Mononuclear cell (primary cell): Measurements from ENCODE around the gene AFAP1. TPM values are rescaled to one million over a fixed set of nuclear protein-coding genes. Genes with fewer than 3 reads are reported as not detected.

ENCODE experiments used
- H3K27me3 ChIP-seq: 2 replicates; pipeline ENCODE4 v1.6.0; 2011; ENCODE audit warnings: low read length, control low read depth; ENCODE audit not compliant: insufficient read depth
- H3K4me1 ChIP-seq: 2 replicates; pipeline ENCODE4 v1.5.1; 2011; ENCODE audit warnings: mild to moderate bottlenecking, low read length, control low read depth; ENCODE audit not compliant: insufficient read depth
- H3K4me3 ChIP-seq: 2 replicates; pipeline ENCODE4 v1.5.1; 2011; ENCODE audit warnings: mild to moderate bottlenecking, low read length, moderate library complexity
- H3K9me3 ChIP-seq: 2 replicates; pipeline ENCODE4 v1.5.1; 2011; ENCODE audit warnings: low read depth, mild to moderate bottlenecking, control low read depth, low read length
- total RNA-seq: library from RNA; depleted of rRNA; stranded (reverse); fragments of >200 nt; gene quantifications from one replicate; pipeline ENCODE4 v1.2.3, GENCODE V29; 2012

AFAP1 gene
- total RNA-seq, 1 donor = 6.7 TPM

DNA sequence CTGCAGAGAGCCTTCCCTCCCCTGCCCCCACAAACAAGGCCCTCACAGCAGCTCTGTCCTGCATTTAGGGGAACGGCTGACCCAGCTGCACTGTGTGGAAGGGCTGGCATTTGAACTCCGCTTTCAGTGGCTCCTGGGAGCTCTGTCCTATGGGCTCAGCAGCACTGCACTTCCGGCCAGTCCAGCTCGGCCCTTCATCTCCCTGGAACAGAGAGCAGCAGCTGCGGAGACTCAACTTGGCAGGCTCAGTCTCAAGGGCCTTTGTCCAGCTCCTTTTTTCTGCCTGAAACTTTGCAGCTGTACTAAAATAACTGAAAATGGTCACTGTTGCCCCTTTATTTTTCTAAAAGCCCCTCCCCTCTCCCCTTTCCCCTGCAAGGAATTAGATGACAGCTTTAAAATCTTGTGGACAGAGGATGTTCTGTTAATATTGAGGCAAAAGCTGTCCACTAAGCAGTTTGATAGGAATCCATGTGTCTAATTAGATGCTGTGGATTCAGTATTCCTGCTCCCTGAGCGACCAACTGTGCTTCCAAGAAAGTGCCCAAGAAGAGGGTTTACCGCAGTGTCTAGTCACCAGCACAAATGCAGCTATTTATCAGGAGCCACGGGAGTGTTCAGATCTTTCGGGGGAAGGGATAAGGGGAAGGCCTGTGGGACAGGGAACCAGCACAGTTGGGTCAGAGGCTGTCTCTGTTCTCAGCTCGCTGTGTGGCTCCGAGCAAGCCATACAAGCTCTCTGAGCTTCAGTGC is 133.1 kb downstream of the AFAP1 start:
- H3K27me3 ChIP-seq = no peaks in the 10 kb centered on the region
- no peaks in the 10 kb centered on the region for H3K4me1 ChIP-seq
- no peak overlapping the region for H3K4me3 ChIP-seq
- no peaks in the 10 kb centered on the region for H3K9me3 ChIP-seq

GRCh38 chr4:7805533-7806337 is 133.9 kb downstream of the AFAP1 start:
- no peaks in the 10 kb centered on the region for H3K27me3 ChIP-seq
- no peak overlapping the region for H3K4me3 ChIP-seq
- H3K4me1 ChIP-seq = no peaks in the 10 kb centered on the region
- H3K9me3 ChIP-seq = no peaks in the 10 kb centered on the region

GRCh38 chr4:7804756-7805385 is 134.8 kb downstream of the AFAP1 start:
- H3K27me3 ChIP-seq = no peaks in the 10 kb centered on the region
- no peaks in the 10 kb centered on the region for H3K9me3 ChIP-seq
- H3K4me1 ChIP-seq = no peaks in the 10 kb centered on the region
- H3K4me3 ChIP-seq = no peak overlapping the region

GRCh38 chr4:7803992-7804755 is 135.5 kb downstream of the AFAP1 start:
- H3K4me3 ChIP-seq = no peak overlapping the region
- no peaks in the 10 kb centered on the region for H3K4me1 ChIP-seq
- no peaks in the 10 kb centered on the region for H3K9me3 ChIP-seq
- H3K27me3 ChIP-seq = no peaks in the 10 kb centered on the region

- Histone ChIP-seq H3K9me3 (no peaks in the 10 kb centered on the region), H3K27me3 (no peaks in the 10 kb centered on the region), H3K4me3 (no peak overlapping the region), H3K4me1 (no peaks in the 10 kb centered on the region)
These were observed 136.3 kb downstream of the AFAP1 start for GRCh38 chr4:7803371-7803770.

DNA sequence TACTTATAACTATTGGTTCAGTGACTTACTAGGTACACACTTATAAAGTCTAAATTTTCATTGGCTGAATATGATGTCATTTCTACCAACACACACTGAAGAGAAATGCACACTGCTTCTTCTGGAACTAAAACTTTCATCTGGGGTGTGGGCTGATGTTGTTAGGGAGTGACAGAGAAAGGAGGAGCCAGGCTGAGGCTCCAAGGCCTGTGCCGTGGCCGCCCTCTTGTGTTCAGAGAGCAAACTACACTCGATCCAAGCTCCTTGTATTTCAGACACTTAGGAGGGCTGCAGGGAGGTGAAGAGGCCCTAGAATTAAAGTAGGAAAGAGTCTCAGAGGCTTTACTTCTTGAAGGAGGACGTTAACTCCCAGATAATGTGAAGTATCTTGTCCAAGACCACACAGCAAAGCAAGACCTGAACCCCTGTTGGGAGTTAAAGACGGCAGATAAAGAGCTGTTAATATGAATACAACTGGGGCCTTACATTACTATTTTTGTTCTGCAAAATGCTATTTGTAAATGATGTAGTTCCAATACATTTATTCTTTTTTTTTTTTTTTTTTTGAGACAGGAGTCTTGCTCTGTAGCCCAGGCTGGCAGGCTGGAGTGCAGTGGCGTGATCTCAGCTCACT is 137.5 kb downstream of the AFAP1 start:
- no peaks in the 10 kb centered on the region for H3K4me1 ChIP-seq
- H3K27me3 ChIP-seq = no peaks in the 10 kb centered on the region
- H3K4me3 ChIP-seq = no peak overlapping the region

GRCh38 chr4:7801641-7802040 is 138.0 kb downstream of the AFAP1 start:
- Histone ChIP-seq H3K27me3 (no peaks in the 10 kb centered on the region), H3K4me3 (no peak overlapping the region), H3K4me1 (no peaks in the 10 kb centered on the region), H3K9me3 (no peaks in the 10 kb centered on the region)

More for the DNA sequence above, 137.5 kb downstream of the AFAP1 start:
- no peaks in the 10 kb centered on the region for H3K9me3 ChIP-seq

- H3K27me3 ChIP-seq = no peaks in the 10 kb centered on the region
- no peak overlapping the region for H3K4me3 ChIP-seq
These were observed 138.7 kb downstream of the AFAP1 start for GRCh38 chr4:7801001-7801400.

DNA sequence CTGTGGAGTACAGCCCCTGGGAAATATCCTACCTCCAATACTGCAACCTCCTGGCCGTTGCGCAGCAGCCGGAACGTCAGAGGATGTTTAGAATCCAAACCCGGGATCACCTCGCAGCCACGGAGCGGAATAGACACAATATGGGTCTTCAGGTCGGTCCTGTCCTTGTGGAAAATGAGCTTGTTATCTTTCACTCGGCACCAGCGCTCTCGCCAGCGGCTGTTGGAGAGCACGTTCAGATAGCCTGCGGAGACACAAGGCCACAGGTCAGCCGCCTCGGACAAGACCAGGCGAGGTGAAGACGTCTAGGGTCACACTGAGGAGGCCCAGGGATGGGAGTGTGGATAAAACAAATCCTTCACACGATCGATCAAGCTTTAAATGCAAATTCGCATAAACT is 139.3 kb downstream of the AFAP1 start:
- H3K27me3 ChIP-seq = no peaks in the 10 kb centered on the region
- H3K4me3 ChIP-seq = no peak overlapping the region
- no peaks in the 10 kb centered on the region for H3K9me3 ChIP-seq
- H3K4me1 ChIP-seq = no peaks in the 10 kb centered on the region

More at GRCh38 chr4:7801001-7801400, 138.7 kb downstream of the AFAP1 start:
- no peaks in the 10 kb centered on the region for H3K9me3 ChIP-seq
- H3K4me1 ChIP-seq = no peaks in the 10 kb centered on the region

DNA sequence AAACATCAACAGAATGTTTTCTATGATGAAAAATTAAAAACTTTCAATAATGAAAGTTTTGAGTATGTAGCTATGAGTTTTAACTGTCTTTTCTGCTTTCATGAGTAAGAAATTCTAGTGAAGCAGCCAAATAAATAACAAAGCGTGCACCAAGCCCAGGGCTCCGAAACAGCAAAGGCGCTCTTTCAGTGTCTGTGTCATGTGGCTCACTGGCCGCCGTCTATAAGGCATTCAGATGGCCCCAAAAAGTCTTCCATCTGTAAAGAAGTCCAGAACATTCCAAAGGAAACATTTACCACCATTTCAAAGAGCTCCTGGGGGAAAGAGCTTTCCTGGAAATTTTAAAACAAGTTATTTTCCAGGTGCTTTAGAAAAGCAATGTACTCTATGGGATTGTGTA is 139.9 kb downstream of the AFAP1 start:
- Histone ChIP-seq H3K9me3 (no peaks in the 10 kb centered on the region), H3K27me3 (no peaks in the 10 kb centered on the region), H3K4me1 (no peaks in the 10 kb centered on the region), H3K4me3 (no peak overlapping the region)

- no peaks in the 10 kb centered on the region for H3K27me3 ChIP-seq
- H3K4me3 ChIP-seq = no peak overlapping the region
These were observed 140.4 kb downstream of the AFAP1 start for GRCh38 chr4:7799306-7799705.

DNA sequence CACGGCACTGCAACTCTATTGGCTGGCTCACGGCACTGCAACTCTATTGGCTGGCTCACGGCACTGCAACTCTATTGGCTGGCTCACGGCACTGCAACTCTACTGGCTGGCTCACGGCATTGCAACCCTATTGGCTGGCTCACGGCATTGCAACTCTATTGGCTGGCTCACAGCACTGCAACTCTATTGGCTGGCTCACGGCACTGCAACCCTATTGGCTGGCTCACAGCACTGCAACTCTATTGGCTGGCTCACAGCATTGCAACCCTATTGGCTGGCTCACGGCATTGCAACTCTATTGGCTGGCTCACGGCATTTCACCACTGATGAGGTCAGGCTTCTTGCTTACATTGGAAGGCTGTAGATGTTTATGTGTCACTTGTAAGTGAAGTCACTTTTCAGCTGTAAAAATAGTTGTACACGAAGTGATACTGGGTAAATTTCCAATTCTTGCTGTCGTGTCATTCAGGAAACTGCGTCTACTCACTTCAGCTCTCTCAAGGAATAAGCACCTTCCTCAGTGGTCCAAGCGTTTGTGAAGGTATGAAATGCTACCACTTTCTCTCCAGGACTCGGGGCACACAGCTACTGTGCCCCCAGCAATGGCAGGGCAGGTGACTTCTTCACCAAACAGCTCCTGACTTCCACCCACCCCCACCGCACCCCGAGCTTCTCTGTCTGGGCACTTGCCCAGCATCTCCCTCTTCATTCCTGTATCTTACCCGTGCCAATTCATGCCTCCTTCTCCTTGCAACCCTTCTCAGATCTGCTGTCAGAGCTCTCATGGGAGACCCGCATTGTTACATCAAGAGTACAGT is 141.3 kb downstream of the AFAP1 start:
- Histone ChIP-seq H3K4me1 (no peaks in the 10 kb centered on the region), H3K27me3 (no peaks in the 10 kb centered on the region), H3K4me3 (no peak overlapping the region), H3K9me3 (no peaks in the 10 kb centered on the region)

More at GRCh38 chr4:7799306-7799705, 140.4 kb downstream of the AFAP1 start:
- H3K9me3 ChIP-seq = no peaks in the 10 kb centered on the region
- H3K4me1 ChIP-seq = no peaks in the 10 kb centered on the region

DNA sequence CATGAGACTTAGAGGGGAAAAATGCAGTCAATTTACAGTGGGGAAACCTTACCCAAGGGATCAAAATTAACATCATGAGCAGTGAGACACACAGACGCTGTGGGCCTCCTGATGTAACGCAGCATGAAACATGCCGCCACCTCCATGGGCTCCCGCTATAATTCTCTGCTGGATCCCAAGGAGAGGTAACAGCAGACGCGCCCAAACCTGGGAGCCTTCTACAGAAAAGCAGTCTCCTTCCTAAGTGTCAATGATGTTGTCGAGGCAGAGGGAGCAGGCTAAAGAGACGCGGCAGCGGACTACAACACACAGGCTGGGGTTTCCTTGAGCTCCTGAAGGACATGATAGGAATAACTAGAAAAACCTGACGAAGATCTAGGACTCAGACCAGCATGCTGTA is 142.3 kb downstream of the AFAP1 start:
- Histone ChIP-seq H3K9me3 (no peaks in the 10 kb centered on the region), H3K4me3 (no peak overlapping the region), H3K27me3 (no peaks in the 10 kb centered on the region), H3K4me1 (no peaks in the 10 kb centered on the region)

DNA sequence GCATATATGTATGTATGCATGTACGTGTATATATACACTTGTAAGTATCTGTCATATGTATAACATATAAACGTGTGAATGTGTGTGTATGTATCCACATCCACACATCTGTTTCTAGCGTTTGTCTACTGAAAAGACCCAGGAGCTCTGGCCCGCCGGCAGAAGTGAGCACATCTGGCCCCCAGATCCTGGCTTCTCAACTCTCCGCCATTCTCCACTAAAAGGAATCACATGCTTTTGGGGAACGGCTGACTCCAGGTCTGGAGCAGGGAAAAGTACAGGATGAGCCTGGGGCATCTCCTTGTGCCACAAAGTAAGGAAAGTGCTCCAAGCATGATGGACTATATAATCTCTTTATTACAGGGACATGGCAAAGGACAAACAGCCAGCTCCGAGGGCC is 143.7 kb downstream of the AFAP1 start:
- no peaks in the 10 kb centered on the region for H3K9me3 ChIP-seq
- H3K4me1 ChIP-seq = no peaks in the 10 kb centered on the region
- no peaks in the 10 kb centered on the region for H3K27me3 ChIP-seq
- no peak overlapping the region for H3K4me3 ChIP-seq
